HL-60 (cell line): ENCODE data around the gene MAPK7.

Experiments
- DNase-seq, 2 experiments: peaks; one replicate each; pipeline ENCODE4 v3.0.0-alpha.2; 2010 to 2020; ENCODE audit warnings: low read depth in 1 of 2, low spot score in 1 of 2
- H3K27ac ChIP-seq: fragments of 250-450 bp; sonication (Bioruptor Pico); replicated peaks from 2 replicates; pipeline ENCODE4 v1.5.1; 2020; ENCODE audit warnings: mild to moderate bottlenecking, moderate library complexity
- H3K27me3 ChIP-seq: fragments of 250-450 bp; sonication (Bioruptor Pico); 2 replicates; pipeline ENCODE4 v1.5.1; 2021; ENCODE audit warnings: mild to moderate bottlenecking, moderate library complexity; ENCODE audit not compliant: insufficient read depth, poor library complexity, severe bottlenecking
- H3K4me3 ChIP-seq: replicated peaks from 2 replicates; pipeline ENCODE4 v1.5.1; 2011; ENCODE audit warnings: mild to moderate bottlenecking, control low read depth, low read length; ENCODE audit not compliant: insufficient read depth
- GABPA ChIP-seq: IDR thresholded peaks from 2 replicates; pipeline ENCODE4 v1.6.1; 2012; ENCODE audit warnings: low read depth
- POLR2AphosphoS5 ChIP-seq: IDR thresholded peaks from 2 replicates; pipeline ENCODE4 v1.6.1; 2012; ENCODE audit warnings: low read depth
- SPI1 ChIP-seq: IDR thresholded peaks from 2 replicates; pipeline ENCODE4 v1.6.1; 2012; ENCODE audit warnings: low read depth, mild to moderate bottlenecking, borderline replicate concordance
- TF ChIP-seq, protein P1 (sequence below): IDR thresholded peaks from one replicate; pipeline ENCODE4 v1.5.1; 2011; ENCODE audit warnings: low read length, control low read depth, inconsistent platforms; ENCODE audit not compliant: insufficient read depth
- TF ChIP-seq, protein P2 (sequence below): IDR thresholded peaks from 2 replicates; pipeline ENCODE4 v1.6.1; 2012; ENCODE audit warnings: low read depth; ENCODE audit not compliant: insufficient replicate concordance

MAPK7 gene

DNA sequence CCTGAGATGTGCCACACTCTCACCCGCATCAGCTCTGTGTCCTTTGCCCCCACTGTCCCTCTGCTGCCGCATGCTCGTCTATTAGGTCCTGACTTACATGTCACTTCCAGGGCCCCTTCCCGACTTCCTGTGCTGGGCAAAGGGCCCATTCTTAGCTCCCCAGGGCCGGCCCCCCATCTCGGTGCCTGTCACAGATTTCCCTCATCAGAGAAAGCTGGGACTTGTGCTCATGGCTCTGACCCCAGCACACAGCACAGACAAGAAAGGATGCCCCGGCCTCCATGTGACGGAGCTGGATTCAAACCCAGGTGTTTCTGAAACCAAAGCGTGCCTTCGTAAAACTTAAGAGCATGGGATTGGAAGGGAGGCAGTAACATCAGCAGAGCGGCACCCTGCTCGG lies 5.9 kb upstream of the MAPK7 start:
- Histone ChIP-seq H3K27ac (no peak overlapping the region), H3K27me3 (no peaks in the 10 kb centered on the region), H3K4me3 (no peak overlapping the region)
- DNase-seq = no peak
- TF ChIP-seq, protein P1, sequence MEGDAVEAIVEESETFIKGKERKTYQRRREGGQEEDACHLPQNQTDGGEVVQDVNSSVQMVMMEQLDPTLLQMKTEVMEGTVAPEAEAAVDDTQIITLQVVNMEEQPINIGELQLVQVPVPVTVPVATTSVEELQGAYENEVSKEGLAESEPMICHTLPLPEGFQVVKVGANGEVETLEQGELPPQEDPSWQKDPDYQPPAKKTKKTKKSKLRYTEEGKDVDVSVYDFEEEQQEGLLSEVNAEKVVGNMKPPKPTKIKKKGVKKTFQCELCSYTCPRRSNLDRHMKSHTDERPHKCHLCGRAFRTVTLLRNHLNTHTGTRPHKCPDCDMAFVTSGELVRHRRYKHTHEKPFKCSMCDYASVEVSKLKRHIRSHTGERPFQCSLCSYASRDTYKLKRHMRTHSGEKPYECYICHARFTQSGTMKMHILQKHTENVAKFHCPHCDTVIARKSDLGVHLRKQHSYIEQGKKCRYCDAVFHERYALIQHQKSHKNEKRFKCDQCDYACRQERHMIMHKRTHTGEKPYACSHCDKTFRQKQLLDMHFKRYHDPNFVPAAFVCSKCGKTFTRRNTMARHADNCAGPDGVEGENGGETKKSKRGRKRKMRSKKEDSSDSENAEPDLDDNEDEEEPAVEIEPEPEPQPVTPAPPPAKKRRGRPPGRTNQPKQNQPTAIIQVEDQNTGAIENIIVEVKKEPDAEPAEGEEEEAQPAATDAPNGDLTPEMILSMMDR = no peak
- TF ChIP-seq POLR2AphosphoS5 = no peak
- TF ChIP-seq, protein P2, sequence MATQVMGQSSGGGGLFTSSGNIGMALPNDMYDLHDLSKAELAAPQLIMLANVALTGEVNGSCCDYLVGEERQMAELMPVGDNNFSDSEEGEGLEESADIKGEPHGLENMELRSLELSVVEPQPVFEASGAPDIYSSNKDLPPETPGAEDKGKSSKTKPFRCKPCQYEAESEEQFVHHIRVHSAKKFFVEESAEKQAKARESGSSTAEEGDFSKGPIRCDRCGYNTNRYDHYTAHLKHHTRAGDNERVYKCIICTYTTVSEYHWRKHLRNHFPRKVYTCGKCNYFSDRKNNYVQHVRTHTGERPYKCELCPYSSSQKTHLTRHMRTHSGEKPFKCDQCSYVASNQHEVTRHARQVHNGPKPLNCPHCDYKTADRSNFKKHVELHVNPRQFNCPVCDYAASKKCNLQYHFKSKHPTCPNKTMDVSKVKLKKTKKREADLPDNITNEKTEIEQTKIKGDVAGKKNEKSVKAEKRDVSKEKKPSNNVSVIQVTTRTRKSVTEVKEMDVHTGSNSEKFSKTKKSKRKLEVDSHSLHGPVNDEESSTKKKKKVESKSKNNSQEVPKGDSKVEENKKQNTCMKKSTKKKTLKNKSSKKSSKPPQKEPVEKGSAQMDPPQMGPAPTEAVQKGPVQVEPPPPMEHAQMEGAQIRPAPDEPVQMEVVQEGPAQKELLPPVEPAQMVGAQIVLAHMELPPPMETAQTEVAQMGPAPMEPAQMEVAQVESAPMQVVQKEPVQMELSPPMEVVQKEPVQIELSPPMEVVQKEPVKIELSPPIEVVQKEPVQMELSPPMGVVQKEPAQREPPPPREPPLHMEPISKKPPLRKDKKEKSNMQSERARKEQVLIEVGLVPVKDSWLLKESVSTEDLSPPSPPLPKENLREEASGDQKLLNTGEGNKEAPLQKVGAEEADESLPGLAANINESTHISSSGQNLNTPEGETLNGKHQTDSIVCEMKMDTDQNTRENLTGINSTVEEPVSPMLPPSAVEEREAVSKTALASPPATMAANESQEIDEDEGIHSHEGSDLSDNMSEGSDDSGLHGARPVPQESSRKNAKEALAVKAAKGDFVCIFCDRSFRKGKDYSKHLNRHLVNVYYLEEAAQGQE = no peak
- no peak for TF ChIP-seq SPI1
- TF ChIP-seq GABPA = no peak

DNA sequence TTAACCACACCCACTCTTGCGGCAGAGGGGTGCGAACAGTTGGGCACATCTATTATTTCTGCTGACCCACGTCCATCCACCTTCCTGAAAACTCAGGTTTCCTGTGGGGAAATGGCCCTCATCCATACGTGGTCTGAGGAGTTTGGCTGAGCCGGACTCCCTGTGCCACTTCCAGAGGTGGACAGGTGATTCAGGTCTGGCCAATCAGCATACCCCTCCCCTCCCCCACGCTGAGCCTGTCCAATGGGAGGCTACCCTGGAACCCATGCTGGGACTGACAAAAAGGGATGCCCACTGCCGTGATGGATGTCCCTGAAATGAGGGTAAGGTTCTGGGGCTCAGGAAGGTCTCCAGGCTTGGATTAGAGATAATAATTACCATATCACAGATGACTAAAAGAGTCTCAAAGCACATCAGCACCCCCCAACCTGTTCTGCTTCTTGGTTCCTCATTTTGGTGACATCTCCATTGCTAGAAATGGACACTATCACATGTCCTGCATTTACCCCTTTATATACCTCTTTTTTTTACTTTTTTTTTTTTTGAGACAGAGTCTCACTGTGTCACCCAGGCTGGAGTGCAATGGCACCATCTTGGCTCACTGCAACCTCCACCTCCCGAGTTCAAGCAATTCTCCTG lies 5.3 kb upstream of the MAPK7 start:
- Histone ChIP-seq H3K4me3 (no peak overlapping the region), H3K27me3 (no peaks in the 10 kb centered on the region), H3K27ac (no peak overlapping the region)
- peak in 1 of 2 experiments; percentile 4 for DNase-seq
- TF ChIP-seq POLR2AphosphoS5 (no peak), SPI1 (no peak), GABPA (no peak)
- TF ChIP-seq, protein P2 = no peak
- TF ChIP-seq, protein P1 = no peak

DNA sequence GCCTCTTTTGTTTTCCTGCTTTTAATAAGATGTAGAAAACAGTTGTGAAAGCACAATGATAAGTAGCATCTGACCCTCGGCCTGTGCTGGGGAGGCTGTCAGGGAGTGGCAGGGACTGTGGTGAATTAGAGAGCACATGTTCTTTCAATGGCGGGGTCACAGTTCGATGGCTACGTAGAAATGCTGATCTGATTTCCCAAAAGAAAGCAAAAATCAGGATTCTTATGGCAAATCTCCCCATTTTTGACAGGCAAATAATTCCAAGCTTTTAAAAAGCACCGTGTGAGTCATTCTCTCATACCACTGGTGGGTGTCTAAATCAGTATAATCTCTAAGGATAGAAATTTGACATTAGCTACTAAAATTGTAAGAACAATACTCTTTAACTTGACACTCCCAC lies 4.2 kb upstream of the MAPK7 start:
- Histone ChIP-seq H3K4me3 (no peak overlapping the region), H3K27ac (no peak overlapping the region), H3K27me3 (no peaks in the 10 kb centered on the region)
- TF ChIP-seq, protein P1 = no peak
- TF ChIP-seq GABPA (no peak), POLR2AphosphoS5 (no peak), SPI1 (no peak)
- TF ChIP-seq, protein P2 = no peak
- DNase-seq = no peak
